K562 (cell line): ENCODE results near the gene HKDC1. TPM values are rescaled to one million over a fixed set of nuclear protein-coding genes. Genes with fewer than 3 reads are reported as not detected.

Experiments
- ATAC-seq: fragments of 200-7000 bp; cut with Tn5 transposase; 3 replicates; pipeline ENCODE4 v1.9.1; 2020; ENCODE audit warnings: moderate library complexity
- BruUV-seq: library from RNA; stranded (reverse); fragments of 400-500 nt; replicated peaks from 2 replicates; lab custom pipeline; 2021; lab: Mats Ljungman, UMichigan
- CTCF ChIA-PET: fragments of 300-600 bp; formaldehyde crosslinking; extraction: SDS; loops from one replicate; lab custom pipeline; 2021; ENCODE audit warnings: low intra/inter-chr PET ratio; lab: Yijun Ruan, JAX
- POLR2A ChIA-PET: fragments of 300-600, 350-650 bp; sonication (Branson Sonifier 250); formaldehyde crosslinking; extraction: SDS; loops from one replicate; lab custom pipeline; 2021; ENCODE audit warnings: antibody characterized with exemption, inconsistent platforms; lab: Yijun Ruan, JAX
- DNase-seq, 4 experiments: peaks; one replicate each; pipeline versions ENCODE4 v3.0.0 to v3.0.0-alpha.2; 2011 to 2018; ENCODE audit warnings: low spot score in 3 of 4, mixed read lengths in 3 of 4; ENCODE audit errors: extremely low read depth in 1 of 4
- FAIRE-seq: peaks from 2 replicates; lab custom pipeline; 2011; peaks lifted over from hg19 to GRCh38; lab: Jason Lieb, UNC
- H2AFZ ChIP-seq: 2 replicates; pipeline ENCODE4 v1.6.0; 2011; ENCODE audit warnings: low read depth, low read length, control low read depth, inconsistent platforms
- H3K27ac ChIP-seq: fragments of 200-600 bp; 3 replicates; pipeline ENCODE4 v1.8.0; 2011; ENCODE audit warnings: low read depth, mild to moderate bottlenecking, control low read depth, inconsistent platforms, low read length, moderate library complexity, mixed read lengths; ENCODE audit errors: extremely low read depth
- H3K27me3 ChIP-seq, 2 experiments: fragments of 300-600 bp in 1 of 2; 2 replicates in 1 of 2; 3 replicates in 1 of 2; pipeline versions ENCODE4 v1.6.0 to v1.8.0; 2011; ENCODE audit warnings: inconsistent platforms in 2 of 2, low read length in 2 of 2, mild to moderate bottlenecking in 1 of 2, mixed read lengths in 1 of 2, moderate library complexity in 1 of 2; ENCODE audit not compliant: control insufficient read depth in 2 of 2, insufficient read depth in 2 of 2
- H3K36me3 ChIP-seq: fragments of 300-600 bp; 3 replicates; pipeline ENCODE4 v1.8.0; 2011; ENCODE audit warnings: mild to moderate bottlenecking, low read length, inconsistent platforms; ENCODE audit not compliant: control insufficient read depth, insufficient read depth
- H3K4me1 ChIP-seq, 2 experiments: fragments of 200-600 bp in 1 of 2; replicated peaks in 1 of 2; 2 replicates in 1 of 2; 3 replicates in 1 of 2; pipeline versions ENCODE4 v1.5.1 to v1.8.0; 2011; ENCODE audit warnings: inconsistent platforms in 2 of 2, low read length in 2 of 2, mild to moderate bottlenecking in 1 of 2, mixed read lengths in 1 of 2, moderate library complexity in 1 of 2; ENCODE audit not compliant: control insufficient read depth in 2 of 2, insufficient read depth in 2 of 2
- H3K4me2 ChIP-seq: 2 replicates; pipeline ENCODE4 v1.6.1; 2011; ENCODE audit warnings: low read length, control low read depth, inconsistent platforms, mixed read lengths; ENCODE audit not compliant: insufficient read depth
- H3K4me3 ChIP-seq: fragments of 200-600 bp; sonication (generic), shearing (Covaris generic); 2 replicates; pipeline ENCODE4 v1.5.1; 2016; ENCODE audit warnings: control low read depth, inconsistent platforms
- H3K79me2 ChIP-seq: fragments of 200-600 bp; 3 replicates; pipeline ENCODE4 v1.8.0; 2011; ENCODE audit warnings: low read length, inconsistent platforms; ENCODE audit not compliant: control insufficient read depth, insufficient read depth
- H3K9ac ChIP-seq, 2 experiments: 2 replicates each; pipeline versions ENCODE4 v1.6.0 to v1.6.1; 2011; ENCODE audit warnings: low read depth in 2 of 2, low read length in 2 of 2, control low read depth in 1 of 2, inconsistent platforms in 1 of 2, mild to moderate bottlenecking in 1 of 2, mixed read lengths in 1 of 2; ENCODE audit not compliant: insufficient read depth in 1 of 2
- H3K9me1 ChIP-seq: one replicate; pipeline ENCODE4 v1.6.0; 2011; ENCODE audit warnings: inconsistent platforms, mild to moderate bottlenecking, low read length, moderate library complexity; ENCODE audit not compliant: control insufficient read depth, insufficient read depth
- H3K9me3 ChIP-seq: replicated peaks from 2 replicates; pipeline ENCODE4 v1.5.1; 2011; ENCODE audit warnings: low read depth, low read length, inconsistent platforms; ENCODE audit not compliant: control insufficient read depth, insufficient read depth
- H4K20me1 ChIP-seq: replicated peaks from 2 replicates; pipeline ENCODE4 v1.6.1; 2011; ENCODE audit warnings: low read length, inconsistent platforms, mixed read lengths; ENCODE audit not compliant: control insufficient read depth, insufficient read depth
- ATF3 ChIP-seq, 2 experiments: fragments of 450-650 bp in 1 of 2; sonication (generic) in 1 of 2; formaldehyde crosslinking in 1 of 2; IDR thresholded peaks in 1 of 2; conservative IDR thresholded peaks in 1 of 2; 2 replicates each; pipeline versions ENCODE4 v1.6.1 to v1.8.1; 2016 to 2023; ENCODE audit warnings: mild to moderate bottlenecking in 2 of 2, moderate library complexity in 2 of 2, inconsistent platforms in 1 of 2, missing genetic modification reagents in 1 of 2
- C11orf30 ChIP-seq: fragments of 450-650 bp; IDR thresholded peaks from 2 replicates; pipeline ENCODE4 v1.6.1; 2016; ENCODE audit warnings: low read depth, mild to moderate bottlenecking
- CEBPG ChIP-seq, 3 experiments: fragments of 200-800 bp in 1 of 3; sonication (Bioruptor generic) in 1 of 3; sonication (generic) in 1 of 3; formaldehyde crosslinking in 1 of 3; IDR thresholded peaks in 2 of 3; conservative IDR thresholded peaks in 1 of 3; 2 replicates each; pipeline versions ENCODE4 v1.6.1 to v1.8.0; 2016 to 2022; ENCODE audit warnings: missing compliant biosample characterization in 2 of 3, missing genetic modification characterization in 2 of 3, mild to moderate bottlenecking in 1 of 3, missing genetic modification reagents in 1 of 3
- FOXJ2 ChIP-seq: fragments of 200-800 bp; sonication (Bioruptor generic); IDR thresholded peaks from 2 replicates; pipeline ENCODE4 v1.6.1; 2016; ENCODE audit warnings: missing genetic modification characterization, missing compliant biosample characterization
- GTF2E2 ChIP-seq: fragments of 200-800 bp; sonication (Bioruptor generic); IDR thresholded peaks from 2 replicates; pipeline ENCODE4 v1.6.1; 2016; ENCODE audit warnings: missing genetic modification characterization, missing compliant biosample characterization
- L3MBTL2 ChIP-seq: fragments of 450-650 bp; IDR thresholded peaks from 2 replicates; pipeline ENCODE4 v1.6.1; 2016; ENCODE audit warnings: mild to moderate bottlenecking, moderate library complexity
- NR2C2 ChIP-seq, 2 experiments: fragments of 200-800 bp in 1 of 2; sonication (Bioruptor generic) in 1 of 2; sonication (generic) in 1 of 2; formaldehyde crosslinking in 1 of 2; IDR thresholded peaks; 2 replicates each; pipeline versions ENCODE4 v1.6.1 to v1.8.0; 2016 to 2022; ENCODE audit warnings: mild to moderate bottlenecking in 1 of 2, missing compliant biosample characterization in 1 of 2, missing genetic modification characterization in 1 of 2, missing genetic modification reagents in 1 of 2
- POLR2H ChIP-seq: IDR thresholded peaks from 2 replicates; pipeline ENCODE4 v1.6.1; 2016; ENCODE audit warnings: missing genetic modification characterization, low read depth, mild to moderate bottlenecking, control low read depth, missing compliant biosample characterization, moderate library complexity
- SMAD4 ChIP-seq: fragments of 250-450 bp; sonication (Bioruptor Pico); conservative IDR thresholded peaks from 2 replicates; pipeline ENCODE4 v1.8.0; 2021; ENCODE audit warnings: inconsistent platforms, mild to moderate bottlenecking, moderate library complexity
- ZNF175 ChIP-seq: fragments of 200-800 bp; sonication (Bioruptor generic); IDR thresholded peaks from 2 replicates; pipeline ENCODE4 v1.6.1; 2016; ENCODE audit warnings: low read depth, mild to moderate bottlenecking, missing genetic modification characterization, missing compliant biosample characterization
- ZNF184 ChIP-seq: sonication (generic); formaldehyde crosslinking; IDR thresholded peaks from 2 replicates; pipeline ENCODE4 v1.5.0; 2020; ENCODE audit warnings: missing genetic modification reagents
- ZNF584 ChIP-seq: fragments of 200-800 bp; sonication (Bioruptor generic); IDR thresholded peaks from 2 replicates; pipeline ENCODE4 v1.6.1; 2016; ENCODE audit warnings: low read depth, mild to moderate bottlenecking, missing genetic modification characterization, missing compliant biosample characterization
- ZNF589 ChIP-seq: fragments of 200-800 bp; sonication (Bioruptor generic); IDR thresholded peaks from 2 replicates; pipeline ENCODE4 v1.6.1; 2016; ENCODE audit warnings: low read depth, missing genetic modification characterization, missing compliant biosample characterization
- WGBS: fragments of 100-300 bp; shearing (Covaris generic); methylation state at CpG from one replicate; pipeline ENCODE4 v1.1.6; 2016; ENCODE audit warnings: low coverage, mixed read lengths; ENCODE audit not compliant: insufficient coverage; ENCODE audit errors: missing lambda C conversion rate; 5-methylcytosine and 5-hydroxymethylcytosine counted together
- in situ Hi-C: fragments of 300-500 bp; cut with MboI; formaldehyde crosslinking; loops from 4 replicates; pipeline ENCODE4 v1.15.0; 2018; ENCODE audit warnings: inconsistent platforms, mixed read lengths
- intact Hi-C: fragments of 100-400 bp; cut with micrococcal nuclease; formaldehyde crosslinking; loops from 2 replicates; pipeline ENCODE4 v1.14.2; 2022
- polyA plus RNA-seq, 8 experiments: library from polyadenylated mRNA; depleted of rRNA in 4 of 8; stranded (reverse) in 5 of 8; unstranded in 3 of 8; fragments of >200 nt; fragmentation: Nextera tagmentation in 2 of 8; fragmentation: Illumina TruSeq in 1 of 8; extraction: Ambion mirVana in 2 of 8; extraction: Trizol in 1 of 8; gene quantifications; 2 replicates each; pipeline versions ENCODE4 v1.2.1 to v1.2.3, GENCODE V29; 2011 to 2014; ENCODE audit warnings: inconsistent platforms in 1 of 8, missing spikeins in 1 of 8
- total RNA-seq, 7 experiments: library from RNA; depleted of rRNA in 6 of 7; stranded (reverse); fragments of >200 nt in 6 of 7; fragmentation: Illumina TruSeq in 2 of 7; extraction: Trizol in 2 of 7; gene quantifications; 2 replicates each; pipeline versions ENCODE4 v1.2.1 to v1.2.3, GENCODE V29; 2011 to 2021; ENCODE audit warnings: low replicate concordance in 1 of 7
- TF ChIP-seq, protein P1 (sequence below): fragments of 450-650 bp; formaldehyde crosslinking; IDR thresholded peaks from 2 replicates; pipeline ENCODE4 v1.4.0; 2022; ENCODE audit warnings: mild to moderate bottlenecking, moderate library complexity
- TF ChIP-seq, protein P2 (sequence below): fragments of 250-450 bp; sonication (Bioruptor Pico); IDR thresholded peaks from 2 replicates; pipeline ENCODE4 v1.5.0; 2021; ENCODE audit warnings: mild to moderate bottlenecking, moderate library complexity

HKDC1 gene
- total and polyA plus RNA-seq, 9 of the 15 experiments (the other 6 are each of a cell fraction or from before 2014, with no cell fraction given): 0.04 to 0.22 (median 0.11) TPM; not detected in 5

DNA sequence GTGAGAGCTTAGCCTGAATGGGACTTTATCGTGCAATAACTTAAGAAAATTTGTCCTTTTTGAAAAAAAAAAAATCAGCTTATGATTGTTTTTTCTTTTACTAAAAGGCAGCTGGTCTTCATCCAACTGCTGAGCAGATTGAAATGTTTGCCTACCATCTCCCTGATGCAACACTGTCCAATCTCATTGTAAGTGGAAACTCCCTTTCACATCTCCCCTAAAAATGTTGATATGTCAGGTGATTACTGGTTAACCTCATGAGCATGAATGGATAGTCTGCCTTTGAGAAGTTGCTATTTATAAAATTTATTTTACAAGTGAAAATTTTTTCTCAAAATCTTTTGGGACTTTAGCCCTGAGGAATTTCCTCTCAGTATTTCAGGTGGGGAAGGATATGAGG, 17.8 kb upstream of the HKDC1 start:
- Histone ChIP-seq H3K27ac (no peak overlapping the region), H3K4me2 (no peak overlapping the region), H3K9ac (no peak overlapping the region), H3K9me3 (no peaks in the 10 kb centered on the region), H4K20me1 (no peaks in the 10 kb centered on the region), H3K36me3 (peaks cover 84% of the 10 kb centered on the region), H3K4me3 (no peak overlapping the region), H3K4me1 (no peaks in the 10 kb centered on the region), H2AFZ (no peak overlapping the region), H3K27me3 (no peaks in the 10 kb centered on the region), H3K79me2 (no peaks in the 10 kb centered on the region), H3K9me1 (no peaks in the 10 kb centered on the region)
- TF ChIP-seq, protein P1, sequence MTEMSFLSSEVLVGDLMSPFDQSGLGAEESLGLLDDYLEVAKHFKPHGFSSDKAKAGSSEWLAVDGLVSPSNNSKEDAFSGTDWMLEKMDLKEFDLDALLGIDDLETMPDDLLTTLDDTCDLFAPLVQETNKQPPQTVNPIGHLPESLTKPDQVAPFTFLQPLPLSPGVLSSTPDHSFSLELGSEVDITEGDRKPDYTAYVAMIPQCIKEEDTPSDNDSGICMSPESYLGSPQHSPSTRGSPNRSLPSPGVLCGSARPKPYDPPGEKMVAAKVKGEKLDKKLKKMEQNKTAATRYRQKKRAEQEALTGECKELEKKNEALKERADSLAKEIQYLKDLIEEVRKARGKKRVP (CRISPR knock-in tag): peak; percentile 84
- no peak for TF ChIP-seq NR2C2 (CRISPR knock-in tag; IDR thresholded peaks at IDR 0.05)
- peak; percentile 47; the same call in 1 of the 2 replicates for TF ChIP-seq NR2C2 (tag; IDR thresholded peaks at IDR 0.05)
- TF ChIP-seq SMAD4 (CRISPR knock-in tag): peak; percentile 22; the same call in 1 of the 2 replicates
- peak; percentile 69 for TF ChIP-seq CEBPG (CRISPR knock-in tag; IDR thresholded peaks at IDR 0.05)
- peak; percentile 85 to 94 for TF ChIP-seq CEBPG (tag; conservative IDR thresholded peaks at IDR 0.05 in 1 of 2, IDR thresholded peaks at IDR 0.05 in 1 of 2)
- TF ChIP-seq, protein P2, sequence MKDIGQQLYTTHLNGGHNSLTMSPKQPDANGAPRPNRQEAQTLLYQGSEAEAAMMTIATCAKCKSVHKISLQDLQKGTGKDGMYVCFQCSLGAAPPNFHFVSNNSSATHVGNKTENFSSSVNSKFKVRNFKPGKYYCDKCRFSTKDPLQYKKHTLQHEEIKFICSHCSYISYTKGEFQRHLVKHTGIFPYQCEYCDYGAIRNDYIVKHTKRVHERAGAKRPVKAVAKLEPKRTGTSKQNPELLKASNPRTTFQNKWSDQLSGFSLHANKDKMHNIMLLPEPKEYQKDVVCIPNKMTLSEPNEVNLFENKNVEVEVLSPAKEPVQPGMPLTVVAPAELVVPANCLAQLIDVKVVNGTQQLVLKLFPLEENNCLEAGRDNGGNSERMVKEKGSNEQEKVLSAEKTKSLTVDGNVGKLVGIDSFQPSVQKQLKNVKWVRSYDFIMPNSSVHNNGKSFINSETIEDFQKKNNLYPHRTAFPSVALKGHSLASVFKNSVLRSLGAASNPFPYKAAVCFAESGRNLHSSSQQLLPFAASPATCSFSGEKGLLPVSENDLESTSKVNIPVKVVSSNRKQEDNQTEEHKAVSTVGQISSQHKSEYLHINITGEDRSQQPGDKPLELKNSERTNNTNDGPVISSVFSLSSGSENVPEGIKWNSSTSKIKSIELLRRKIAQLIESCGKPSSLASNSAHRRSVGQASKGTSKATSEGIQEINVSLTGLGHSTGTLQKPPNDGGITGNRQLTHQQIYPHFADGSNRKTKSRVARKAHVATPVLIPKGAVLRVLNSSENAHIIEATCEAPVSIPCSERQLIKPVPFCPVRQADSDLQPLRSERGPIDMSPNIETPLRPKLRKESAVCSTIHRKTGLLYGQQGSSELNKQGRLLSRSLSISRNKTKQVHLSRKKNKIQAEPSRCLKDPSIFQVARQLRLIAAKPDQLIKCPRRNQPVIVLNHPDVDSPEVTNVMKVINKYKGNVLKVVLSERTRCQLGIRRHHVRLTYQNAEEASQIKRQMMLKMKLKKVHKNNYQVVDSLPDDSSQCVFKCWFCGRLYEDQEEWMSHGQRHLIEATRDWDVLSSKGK (CRISPR knock-in tag): no peak
- TF ChIP-seq POLR2H: peak; percentile 70; the same call in 1 of the 2 replicates
- TF ChIP-seq ATF3 (IDR thresholded peaks at IDR 0.05): peak; percentile 46; the same call in 1 of the 2 replicates
- no peak for TF ChIP-seq ATF3 (CRISPR knock-in tag; conservative IDR thresholded peaks at IDR 0.05)
- no peak for TF ChIP-seq C11orf30
- TF ChIP-seq ZNF584 (CRISPR knock-in tag): peak; percentile 81
- TF ChIP-seq ZNF589 (CRISPR knock-in tag): peak; percentile 88
- peak; percentile 11; the same call in 1 of the 2 replicates for TF ChIP-seq L3MBTL2
- TF ChIP-seq FOXJ2 (tag): peak; percentile 49; the same call in 1 of the 2 replicates
- peak; percentile 10; the same call in 1 of the 2 replicates for TF ChIP-seq GTF2E2 (tag)
- TF ChIP-seq ZNF184 (CRISPR knock-in tag): no peak
- TF ChIP-seq ZNF175 (CRISPR knock-in tag): peak; percentile 93
- no TSS peak for BruUV-seq
- ChIA-PET POLR2A (interaction anchor here (0.7 to 12.6 kb wide), 3 partner anchors 6 to 209 kb away, joined by 3 to 95 read pairs (median 95); no protein-coding TSS in a partner anchor), CTCF (no interaction called here)
- in situ Hi-C loops: no loop called here
- FAIRE-seq: no peak
- ATAC-seq: peak; percentile 60
- intact Hi-C loops: no loop called here
- 92% methylated on average over 1 of the region's 1 CpG for WGBS
- no peak for DNase-seq
